Type B pancreatic cell (in vitro differentiated cells): Measurements from ENCODE around the gene SMOC2. TPM values are rescaled to one million over a fixed set of nuclear protein-coding genes. Genes with fewer than 3 reads are reported as not detected.

Experiments
- DNase-seq: peaks from one replicate; pipeline ENCODE4 v3.0.0; 2021; ENCODE audit warnings: mixed read lengths; ENCODE audit not compliant: unreplicated experiment; ENCODE audit errors: extremely low spot score
- H3K27ac Mint-ChIP-seq: 2 replicates; pipeline ENCODE4 v1.8.0; 2021; ENCODE audit warnings: mild to moderate bottlenecking, mixed read lengths
- H3K27me3 Mint-ChIP-seq: 2 replicates; pipeline ENCODE4 v1.8.0; 2021; ENCODE audit warnings: mixed read lengths
- H3K36me3 Mint-ChIP-seq: 2 replicates; pipeline ENCODE4 v1.8.0; 2021; ENCODE audit warnings: mixed read lengths
- H3K4me1 Mint-ChIP-seq: one replicate; pipeline ENCODE4 v1.8.0; 2021; ENCODE audit warnings: mixed read lengths; ENCODE audit not compliant: unreplicated experiment
- H3K4me3 Mint-ChIP-seq: 2 replicates; pipeline ENCODE4 v1.8.0; 2021; ENCODE audit warnings: mild to moderate bottlenecking, mixed read lengths
- H3K9me3 Mint-ChIP-seq: 2 replicates; pipeline ENCODE4 v1.8.0; 2021; ENCODE audit warnings: mixed read lengths
- CTCF ChIP-seq: fragments of 200-600 bp; sonication (generic); conservative IDR thresholded peaks from 2 replicates; pipeline ENCODE4 v1.5.0; 2021; ENCODE audit warnings: antibody characterized with exemption, mild to moderate bottlenecking
- total RNA-seq: library from RNA; stranded (reverse); gene quantifications from 2 replicates; pipeline ENCODE4 v1.2.1, GENCODE V29; 2021; ENCODE audit warnings: low replicate concordance

SMOC2 gene
- total RNA-seq, 1 donor from 2014 or later = 18.9 TPM

DNA sequence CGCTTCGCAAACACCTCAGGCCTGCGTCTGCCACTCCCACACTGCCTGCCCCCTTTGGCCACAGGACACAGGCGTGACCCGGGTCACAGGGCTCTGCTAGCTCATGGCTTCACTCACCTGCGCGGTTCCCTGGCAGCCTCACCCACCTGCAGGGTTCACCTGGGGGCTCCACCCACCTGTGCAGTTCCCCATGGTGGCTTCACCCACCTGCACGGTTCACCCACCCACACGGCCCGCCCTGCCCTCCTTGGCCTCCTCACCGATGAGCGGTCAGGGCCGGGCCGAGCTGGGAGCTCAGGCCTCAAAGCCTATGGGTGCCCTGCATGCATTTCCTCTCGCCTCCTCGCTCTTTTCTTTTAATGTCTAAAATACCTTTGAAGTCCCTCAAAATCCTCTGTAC is 54.7 kb downstream of the SMOC2 start:
- peaks cover 19% of the 10 kb centered on the region for H3K4me1 Mint-ChIP-seq
- DNase-seq = no peak
- H3K27ac Mint-ChIP-seq = no peak overlapping the region
- no peaks in the 10 kb centered on the region for H3K9me3 Mint-ChIP-seq
- no peak for TF ChIP-seq CTCF
- no peak overlapping the region for H3K4me3 Mint-ChIP-seq
- peaks cover 12% of the 10 kb centered on the region for H3K27me3 Mint-ChIP-seq
- no peaks in the 10 kb centered on the region for H3K36me3 Mint-ChIP-seq

DNA sequence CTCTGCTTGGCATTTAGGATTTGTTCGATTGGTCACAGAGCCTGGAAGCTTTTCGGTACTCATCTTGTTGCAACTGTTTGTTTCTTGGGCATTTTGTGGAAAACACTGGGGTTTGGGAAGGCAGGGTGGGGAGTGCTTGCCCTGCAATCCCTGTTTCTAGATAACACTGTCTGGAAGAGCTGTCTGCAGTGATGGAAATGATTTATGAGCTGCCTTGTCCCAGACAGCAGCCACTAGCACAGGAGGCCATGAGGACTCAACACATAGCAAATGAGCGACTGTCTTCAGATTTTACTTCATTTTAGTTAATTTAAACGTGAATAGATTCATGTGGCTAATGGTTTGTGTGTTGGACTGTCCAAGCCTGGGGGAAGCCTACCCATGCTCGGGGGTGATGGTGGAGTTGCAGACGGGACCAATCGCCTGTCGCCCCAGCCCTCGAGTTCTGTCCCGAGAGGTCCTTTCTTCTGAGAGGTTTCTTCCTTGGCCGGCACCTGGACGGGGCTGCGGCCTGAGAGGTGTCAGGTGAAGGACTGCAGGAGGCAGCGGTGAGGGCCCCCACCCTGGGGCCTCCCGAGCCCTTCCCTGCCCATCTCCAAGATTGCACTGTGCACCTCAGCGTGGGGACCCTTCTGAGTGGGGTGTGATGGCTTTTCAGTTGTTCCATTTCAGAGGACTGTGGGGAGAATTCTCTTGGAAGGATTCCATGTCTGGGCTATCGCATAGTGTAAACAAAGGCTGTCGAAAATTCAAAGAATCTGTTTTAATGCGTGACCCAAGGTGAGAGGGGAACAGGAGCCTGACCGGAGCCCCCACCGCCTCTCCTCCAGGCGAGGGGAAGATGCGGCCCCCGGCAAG is 55.4 kb downstream of the SMOC2 start:
- Mint-ChIP-seq H3K36me3 (no peaks in the 10 kb centered on the region), H3K9me3 (no peaks in the 10 kb centered on the region), H3K4me3 (no peak overlapping the region), H3K4me1 (peaks cover 19% of the 10 kb centered on the region), H3K27ac (no peak overlapping the region), H3K27me3 (peaks cover 17% of the 10 kb centered on the region)
- TF ChIP-seq CTCF = no peak
- DNase-seq = no peak

DNA sequence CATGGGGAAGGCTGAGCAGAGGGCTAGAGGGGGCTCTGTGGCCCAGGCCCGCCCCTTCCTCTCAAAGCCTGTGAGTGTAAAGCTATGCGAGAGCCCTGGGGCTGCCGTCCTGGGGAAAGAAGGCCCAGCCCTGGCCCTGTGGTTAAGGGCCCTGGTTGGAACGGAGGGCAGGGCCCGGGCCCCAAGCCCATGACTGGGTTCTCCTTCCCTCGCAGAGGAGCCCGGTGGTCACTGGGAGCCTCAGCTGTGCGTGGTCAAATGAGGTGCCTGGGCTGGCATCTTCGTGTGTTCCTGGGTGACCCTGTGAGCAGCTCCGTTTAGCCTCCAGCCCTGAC is 56.0 kb downstream of the SMOC2 start:
- Mint-ChIP-seq H3K9me3 (no peaks in the 10 kb centered on the region), H3K27me3 (peaks cover 19% of the 10 kb centered on the region), H3K4me3 (no peak overlapping the region), H3K36me3 (no peaks in the 10 kb centered on the region), H3K4me1 (peaks cover 19% of the 10 kb centered on the region), H3K27ac (no peak overlapping the region)
- no peak for TF ChIP-seq CTCF
- no peak for DNase-seq

GRCh38 chr6:168497381-168497780 is 56.4 kb downstream of the SMOC2 start:
- no peak for TF ChIP-seq CTCF
- Mint-ChIP-seq H3K27me3 (peaks cover 22% of the 10 kb centered on the region), H3K4me1 (peaks cover 19% of the 10 kb centered on the region), H3K4me3 (no peak overlapping the region), H3K36me3 (no peaks in the 10 kb centered on the region), H3K27ac (no peak overlapping the region), H3K9me3 (no peaks in the 10 kb centered on the region)
- no peak for DNase-seq

- no peaks in the 10 kb centered on the region for H3K9me3 Mint-ChIP-seq
- TF ChIP-seq CTCF = no peak
- H3K36me3 Mint-ChIP-seq = no peaks in the 10 kb centered on the region
- H3K4me1 Mint-ChIP-seq = peaks cover 19% of the 10 kb centered on the region
- H3K27ac Mint-ChIP-seq = no peak overlapping the region
- peaks cover 22% of the 10 kb centered on the region for H3K27me3 Mint-ChIP-seq
- no peak for DNase-seq
- no peak overlapping the region for H3K4me3 Mint-ChIP-seq
These were observed 57.3 kb downstream of the SMOC2 start for GRCh38 chr6:168498161-168498843.
